DMS153 (cell line): Measurements from ENCODE around the gene ARF4.

Source experiments
- DNase-seq: peaks from one replicate; lab custom pipeline; 2025; lab: John Stamatoyannopoulos, UW

ARF4 gene

GRCh38 chr3:57577801-57578200 lies 19.3 kb downstream of the ARF4 start:
- DNase-seq, result no peak

- DNase-seq, result no peak
Measured at GRCh38 chr3:57575966-57576626, 21.0 kb downstream of the ARF4 start.

DNA sequence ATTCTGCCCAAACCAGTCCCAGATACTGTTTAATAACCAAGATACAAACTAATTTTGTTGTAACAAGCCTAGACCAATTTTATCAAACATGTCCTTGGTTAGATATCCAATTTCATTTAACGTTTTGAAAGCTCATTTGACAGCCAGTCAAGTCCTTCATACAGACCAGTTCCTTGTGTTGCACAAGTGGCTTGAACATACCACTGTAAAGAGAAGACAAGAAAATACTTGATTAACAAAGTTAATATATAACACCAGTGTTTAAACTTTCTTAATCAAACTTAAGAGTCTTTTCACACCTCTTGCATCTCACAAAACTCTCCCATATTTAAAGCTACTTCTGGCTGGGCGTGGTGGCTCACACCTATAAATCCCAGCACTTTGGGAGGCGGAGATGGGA lies 25.0 kb downstream of the ARF4 start:
- no peak for DNase-seq

DNA sequence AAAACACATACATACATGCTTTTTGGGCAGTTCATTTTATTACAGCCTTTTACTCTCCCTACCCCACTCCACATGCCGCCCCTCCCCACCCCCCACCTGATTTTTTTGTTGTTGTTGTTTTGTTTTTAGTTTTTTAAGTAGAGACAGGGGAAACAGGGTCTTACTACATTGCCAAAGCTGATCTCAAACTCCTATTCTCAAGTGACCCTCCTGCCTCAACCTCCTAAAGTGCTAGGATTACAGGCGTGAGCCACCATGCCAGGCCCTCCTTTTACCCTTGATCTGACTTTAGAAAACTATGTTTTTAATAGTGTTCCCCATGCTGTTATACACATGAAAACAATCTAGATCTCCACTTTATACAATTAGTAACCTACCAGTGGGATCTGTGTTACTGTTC lies 26.3 kb downstream of the ARF4 start:
- DNase-seq, result no peak

GRCh38 chr3:57569859-57570450 lies 27.2 kb downstream of the ARF4 start:
- DNase-seq, result no peak

DNA sequence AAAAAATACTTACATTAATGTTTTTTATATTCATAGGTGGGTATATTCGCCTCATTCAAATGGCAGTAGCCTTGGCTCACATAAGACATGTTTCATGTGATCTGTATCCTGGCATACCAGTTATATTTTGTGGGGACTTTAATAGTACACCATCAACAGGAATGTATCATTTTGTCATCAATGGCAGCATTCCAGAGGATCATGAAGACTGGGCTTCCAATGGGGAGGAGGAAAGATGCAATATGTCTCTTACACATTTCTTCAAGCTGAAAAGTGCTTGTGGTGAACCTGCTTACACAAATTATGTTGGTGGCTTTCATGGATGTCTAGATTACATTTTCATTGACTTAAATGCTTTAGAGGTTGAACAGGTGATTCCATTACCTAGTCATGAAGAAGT lies 37.6 kb downstream of the ARF4 start:
- no peak for DNase-seq

GRCh38 chr3:57557085-57557537 lies 40.0 kb downstream of the ARF4 start:
- no peak for DNase-seq

DNA sequence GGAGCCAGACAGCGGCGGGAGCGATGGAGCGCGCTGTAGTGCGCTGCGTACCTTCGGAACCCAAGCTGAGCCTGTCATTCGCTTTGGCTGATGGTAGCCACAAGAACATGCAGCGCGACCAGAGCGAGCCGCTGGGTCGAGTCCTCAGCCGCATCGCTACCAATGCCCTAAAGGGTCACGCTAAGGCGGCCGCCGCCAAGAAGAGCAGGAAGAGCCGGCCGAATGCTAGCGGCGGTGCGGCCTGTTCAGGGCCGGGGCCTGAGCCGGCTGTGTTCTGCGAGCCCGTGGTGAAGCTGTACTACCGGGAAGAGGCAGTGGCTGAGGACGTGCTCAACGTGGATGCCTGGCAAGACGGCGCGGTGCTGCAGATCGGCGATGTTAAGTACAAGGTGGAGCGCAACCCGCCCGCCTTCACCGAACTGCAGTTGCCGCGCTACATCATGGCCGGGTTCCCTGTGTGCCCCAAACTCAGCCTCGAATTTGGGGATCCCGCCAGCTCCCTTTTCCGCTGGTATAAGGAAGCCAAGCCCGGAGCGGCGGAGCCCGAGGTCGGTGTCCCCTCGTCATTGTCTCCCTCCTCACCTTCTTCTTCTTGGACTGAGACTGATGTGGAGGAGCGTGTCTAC lies 40.6 kb downstream of the ARF4 start:
- no peak for DNase-seq

GRCh38 chr3:57555738-57556458 lies 41.2 kb downstream of the ARF4 start, which contains the start of gene PDE12:
TSS of gene PDE12 (plus strand) at chr3:57556274. CDS start at chr3:57556380, 106 bp downstream.
- peak; percentile 61 for DNase-seq

- DNase-seq, result no peak
Measured at GRCh38 chr3:57555306-57555705, 41.8 kb downstream of the ARF4 start.

DNA sequence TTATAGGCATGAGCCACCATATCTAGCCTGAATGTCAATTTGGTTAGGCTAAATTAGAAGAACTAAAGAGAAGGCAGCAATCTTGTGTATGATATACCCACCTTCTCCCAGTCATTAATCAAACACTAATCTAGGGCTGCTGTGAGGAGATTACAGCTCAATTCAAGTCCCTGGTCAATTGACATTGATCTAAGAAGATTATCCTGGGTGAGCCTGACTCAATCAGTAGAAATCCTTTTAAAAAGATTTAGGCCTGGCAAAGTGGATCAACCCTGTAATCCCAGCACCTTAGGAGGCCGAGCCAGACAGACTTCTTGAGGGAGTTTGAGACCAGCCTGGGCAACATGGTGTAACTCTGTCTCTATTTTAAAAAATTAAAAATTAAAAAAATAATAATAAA lies 50.5 kb downstream of the ARF4 start:
- no peak for DNase-seq

GRCh38 chr3:57545636-57546268 lies 51.4 kb downstream of the ARF4 start:
- no peak for DNase-seq

GRCh38 chr3:57544181-57545125 lies 52.7 kb downstream of the ARF4 start, which contains the start of gene DNAH12:
TSS of gene DNAH12 (minus strand) at chr3:57544344. CDS start at chr3:57542870, 1,474 bp downstream.
- peak; percentile 80 for DNase-seq

DNA sequence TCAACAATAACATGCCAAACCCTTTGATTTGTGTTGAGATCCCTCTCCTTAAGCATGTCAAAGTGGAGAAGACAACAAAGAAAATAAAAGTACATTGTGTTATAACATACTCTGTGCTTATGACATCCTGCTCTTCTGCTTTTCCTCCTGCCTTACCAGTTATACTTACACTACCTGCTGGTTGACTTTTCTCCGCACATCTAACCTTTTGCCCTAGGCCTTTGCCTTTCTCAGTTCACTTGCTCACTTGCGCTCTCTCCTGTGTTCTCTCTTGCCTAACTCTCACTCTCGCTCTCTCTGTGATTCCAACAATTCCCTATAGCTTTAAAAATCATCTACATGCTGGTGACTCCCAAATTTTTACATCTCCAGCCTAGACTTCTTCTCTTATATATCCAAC lies 58.7 kb downstream of the ARF4 start:
- no peak for DNase-seq

GRCh38 chr3:57530071-57530608 lies 67.0 kb downstream of the ARF4 start:
- DNase-seq, result no peak
